Neural progenitor cell (in vitro differentiated cells): ENCODE measurements around the gene ZNF736.

Experiments used
- CTCF ChIP-seq: fragments of 200-600 bp; sonication (generic); IDR thresholded peaks from 2 replicates; pipeline ENCODE4 v1.5.1; 2017; ENCODE audit warnings: antibody characterized with exemption, mild to moderate bottlenecking
- EZH2 ChIP-seq: fragments of 200-600 bp; sonication (generic); IDR thresholded peaks from 2 replicates; pipeline ENCODE4 v1.6.1; 2017; ENCODE audit warnings: antibody characterized with exemption, mild to moderate bottlenecking, moderate library complexity

GRCh38 chr7:64312826-64313225 is 935 bp upstream of the ZNF736 start:
- no peak for TF ChIP-seq EZH2
- no peak for TF ChIP-seq CTCF
